Coronary artery (tissue), 2 donors: ENCODE measurements around the gene TENT4A.

Experiments
- DNase-seq: peaks from one replicate; pipeline ENCODE4 v3.0.0-alpha.2; 2017; ENCODE audit warnings: low spot score
- H3K27ac ChIP-seq, 2 donors: fragments of 200-600 bp; sonication (generic); one replicate each; pipeline ENCODE4 v1.5.1; 2016 to 2019
- H3K4me3 ChIP-seq: fragments of 200-600 bp; sonication (generic); 2 replicates; pipeline ENCODE4 v1.5.1; 2016; ENCODE audit warnings: mild to moderate bottlenecking, moderate library complexity
- CTCF ChIP-seq: fragments of 200-600 bp; sonication (generic); IDR thresholded peaks from one replicate; pipeline ENCODE4 v1.5.1; 2019; ENCODE audit warnings: antibody characterized with exemption

Gene TENT4A

GRCh38 chr5:6759983-6760382 lies 46.8 kb downstream of the TENT4A start:
- Histone ChIP-seq H3K4me3 (no peak overlapping the region), H3K27ac (no peak overlapping the region)
- DNase-seq: no peak
- TF ChIP-seq CTCF: no peak

GRCh38 chr5:6760686-6761085 lies 47.5 kb downstream of the TENT4A start:
- DNase-seq: no peak
- H3K27ac ChIP-seq: no peak overlapping the region
- H3K4me3 ChIP-seq: no peak overlapping the region
- no peak for TF ChIP-seq CTCF

- Histone ChIP-seq H3K4me3 (no peak overlapping the region), H3K27ac (no peak overlapping the region)
- TF ChIP-seq CTCF: no peak
- no peak for DNase-seq
Measured at GRCh38 chr5:6761333-6761732, 48.1 kb downstream of the TENT4A start.

GRCh38 chr5:6762116-6762515 lies 48.9 kb downstream of the TENT4A start:
- DNase-seq: no peak
- TF ChIP-seq CTCF: no peak
- no peak overlapping the region for H3K4me3 ChIP-seq
- H3K27ac ChIP-seq: no peak overlapping the region

GRCh38 chr5:6762697-6763096 lies 49.5 kb downstream of the TENT4A start:
- DNase-seq: no peak
- Histone ChIP-seq H3K4me3 (no peak overlapping the region), H3K27ac (no peak overlapping the region)
- no peak for TF ChIP-seq CTCF

GRCh38 chr5:6763191-6763590 lies 50.0 kb downstream of the TENT4A start:
- DNase-seq: no peak
- Histone ChIP-seq H3K27ac (no peak overlapping the region), H3K4me3 (no peak overlapping the region)
- no peak for TF ChIP-seq CTCF

GRCh38 chr5:6765612-6766525 lies 52.6 kb downstream of the TENT4A start:
- Histone ChIP-seq H3K4me3 (peak overlapping the region; percentile 61), H3K27ac (peak overlapping the region in 1 of 2 donors; percentile 91)
- DNase-seq: peak; percentile 84
- TF ChIP-seq CTCF: peak; percentile 70
